NCI-H187 treated with DMSO at 0.1 percent for 48 hours (cell line): ENCODE measurements around the gene SCAND1.

ENCODE experiments used
- DNase-seq: peaks from one replicate; lab custom pipeline; 2025; lab: John Stamatoyannopoulos, UW

The SCAND1 gene

GRCh38 chr20:35904982-35905663, 49.2 kb downstream of the SCAND1 start:
- DNase-seq: no peak

DNA sequence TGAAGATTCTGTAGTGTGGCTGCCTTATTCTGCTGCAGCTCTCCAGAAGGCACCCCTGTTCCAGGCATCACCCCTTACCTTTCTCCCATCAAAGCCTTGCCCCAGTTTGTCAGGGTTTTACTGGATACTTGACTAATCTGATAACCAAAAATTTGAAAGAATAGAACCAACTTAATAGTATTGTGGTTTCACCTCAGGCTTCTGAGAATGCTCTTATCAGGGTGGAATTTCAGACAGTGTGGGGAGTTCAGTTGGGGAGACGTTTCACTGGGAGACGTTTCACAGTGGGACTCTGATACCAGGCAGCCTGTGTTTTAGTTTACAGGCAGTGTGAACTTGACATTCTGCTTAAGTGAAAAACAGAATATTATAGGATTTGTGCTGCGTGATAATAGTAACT, 50.5 kb downstream of the SCAND1 start:
- no peak for DNase-seq
